HG02678 (cell line): ENCODE measurements around the gene NR4A3.

Experiments used
- ATAC-seq: cut with Tn5 transposase; IDR thresholded peaks from one replicate; pipeline ENCODE4 v1.9.1; 2021; ENCODE audit warnings: mild to moderate bottlenecking, moderate library complexity; ENCODE audit not compliant: unreplicated experiment

NR4A3 gene

GRCh38 chr9:99813739-99814138, 7.9 kb upstream of the NR4A3 start:
- ATAC-seq, result no peak

DNA sequence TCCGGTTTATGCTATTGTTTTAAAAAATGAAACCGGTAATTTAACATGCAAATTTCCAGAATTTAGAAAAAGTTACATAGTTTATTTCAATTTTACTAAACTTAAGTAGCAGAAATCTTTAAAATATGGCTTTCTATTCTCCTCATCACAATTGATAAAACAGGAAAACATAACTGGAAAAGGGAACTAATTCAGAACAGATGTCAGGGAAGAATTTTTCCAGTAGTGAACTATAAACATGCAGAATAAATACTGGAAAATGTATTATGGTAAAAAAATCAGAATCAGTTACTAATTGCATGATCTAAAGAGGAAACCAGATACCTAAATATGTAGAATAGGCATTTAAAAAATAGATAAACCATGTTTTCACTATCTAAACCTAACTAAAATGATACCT, 7.3 kb upstream of the NR4A3 start:
- ATAC-seq, result no peak

- ATAC-seq, result no peak
These were observed 5.3 kb upstream of the NR4A3 start for GRCh38 chr9:99816392-99816791.

GRCh38 chr9:99818500-99818899, 3.2 kb upstream of the NR4A3 start:
- no peak for ATAC-seq

DNA sequence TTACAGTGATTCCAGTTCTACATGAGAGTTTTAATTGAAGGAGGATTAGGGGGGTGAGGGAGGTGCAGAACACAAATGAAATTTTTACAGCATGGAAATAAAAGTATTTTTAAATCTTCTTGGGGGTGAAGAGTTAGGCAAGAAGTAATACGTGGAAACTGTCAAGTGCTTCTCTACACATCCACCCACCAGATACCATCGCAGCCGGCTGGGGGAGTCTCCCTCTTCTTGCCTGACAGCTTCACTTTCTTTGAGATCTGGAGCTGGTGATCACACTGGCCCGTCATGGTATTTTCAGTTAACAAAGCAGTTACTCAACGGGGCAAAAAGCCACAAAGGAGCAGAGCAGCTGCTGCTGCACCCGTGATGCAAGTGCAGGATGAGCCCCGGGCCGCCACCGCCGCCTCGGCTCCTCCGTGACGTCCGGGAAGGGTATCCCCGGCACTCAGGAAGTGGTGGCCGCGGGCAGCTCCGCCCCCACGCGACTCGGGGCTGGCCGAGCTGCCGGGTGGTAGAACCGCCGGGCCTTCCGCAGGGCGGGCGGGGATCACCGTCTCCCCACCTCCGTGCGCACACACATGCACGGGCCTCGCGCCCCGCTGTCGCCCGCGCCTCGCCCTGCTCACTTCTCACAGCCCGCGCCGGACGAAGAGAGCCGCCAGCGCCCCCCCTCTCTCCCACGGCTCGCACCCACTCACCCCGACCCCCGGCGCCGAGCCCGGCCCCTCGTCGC, 2.4 kb upstream of the NR4A3 start:
- peak; percentile 60 for ATAC-seq

DNA sequence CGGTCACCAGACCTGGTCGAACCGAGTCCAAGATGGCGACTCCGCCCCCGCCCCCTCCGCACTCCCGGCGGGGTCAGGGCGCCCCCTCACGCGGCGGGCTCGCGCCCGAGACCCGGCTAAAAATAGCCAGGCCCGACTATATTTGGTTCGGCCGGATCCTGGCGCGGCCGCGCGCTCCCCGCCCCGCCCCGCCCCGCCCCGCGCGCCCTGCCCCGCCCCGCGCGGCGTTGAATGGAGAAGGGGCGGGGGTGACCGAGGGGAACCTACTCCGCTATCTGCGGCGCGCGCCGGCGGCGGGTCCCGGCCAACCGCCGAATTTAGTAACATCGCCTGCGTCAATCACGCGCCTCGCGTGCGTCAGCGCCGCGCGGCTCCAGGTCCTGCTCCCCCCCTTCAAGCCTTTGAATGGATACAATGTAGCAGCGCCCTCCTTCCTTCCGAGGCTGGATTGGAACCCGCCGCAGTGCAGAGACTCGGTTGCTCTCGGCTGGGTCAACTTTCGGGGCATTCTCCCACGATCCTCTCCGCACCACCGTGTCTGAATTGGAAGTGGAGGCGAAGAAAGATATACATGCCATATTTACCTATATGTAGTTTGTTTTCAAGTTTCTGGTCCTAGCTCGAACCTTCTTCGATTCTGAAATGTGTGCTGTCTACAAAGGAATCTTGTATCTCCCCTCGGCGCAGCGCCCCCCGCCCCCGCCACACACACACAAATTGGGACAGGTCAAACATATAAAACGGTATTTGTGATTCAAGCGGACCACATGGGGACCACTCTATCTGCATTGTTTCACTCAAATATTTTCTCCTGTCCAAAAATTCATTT, 1.6 kb upstream of the NR4A3 start:
- ATAC-seq, result peak; percentile 48

- ATAC-seq, result no peak
These were observed 845 bp upstream of the NR4A3 start for GRCh38 chr9:99820685-99821395.

DNA sequence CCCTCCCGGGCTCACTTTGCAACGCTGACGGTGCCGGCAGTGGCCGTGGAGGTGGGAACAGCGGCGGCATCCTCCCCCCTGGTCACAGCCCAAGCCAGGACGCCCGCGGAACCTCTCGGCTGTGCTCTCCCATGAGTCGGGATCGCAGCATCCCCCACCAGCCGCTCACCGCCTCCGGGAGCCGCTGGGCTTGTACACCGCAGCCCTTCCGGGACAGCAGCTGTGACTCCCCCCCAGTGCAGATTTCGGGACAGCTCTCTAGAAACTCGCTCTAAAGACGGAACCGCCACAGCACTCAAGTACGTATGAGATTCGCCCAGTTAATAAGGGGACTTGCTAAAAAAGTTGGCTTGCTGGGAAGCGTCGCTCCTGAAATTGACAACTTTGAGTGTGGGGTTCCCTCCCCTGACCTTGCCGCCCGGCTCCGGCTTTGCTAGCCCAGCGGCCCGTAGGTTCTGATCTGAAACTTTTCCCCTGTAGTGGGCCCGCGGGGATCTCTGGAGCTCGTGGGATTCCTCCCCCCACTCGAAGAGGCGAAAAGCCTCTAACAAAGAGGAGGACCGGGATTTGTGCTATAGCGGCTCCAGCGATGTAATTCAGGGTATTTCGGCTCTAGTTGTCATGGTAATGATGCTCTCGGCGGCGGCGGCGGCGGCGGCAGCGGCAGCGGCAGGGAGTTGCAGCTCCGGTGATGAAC, 572 bp downstream of the NR4A3 start:
- ATAC-seq, result no peak

DNA sequence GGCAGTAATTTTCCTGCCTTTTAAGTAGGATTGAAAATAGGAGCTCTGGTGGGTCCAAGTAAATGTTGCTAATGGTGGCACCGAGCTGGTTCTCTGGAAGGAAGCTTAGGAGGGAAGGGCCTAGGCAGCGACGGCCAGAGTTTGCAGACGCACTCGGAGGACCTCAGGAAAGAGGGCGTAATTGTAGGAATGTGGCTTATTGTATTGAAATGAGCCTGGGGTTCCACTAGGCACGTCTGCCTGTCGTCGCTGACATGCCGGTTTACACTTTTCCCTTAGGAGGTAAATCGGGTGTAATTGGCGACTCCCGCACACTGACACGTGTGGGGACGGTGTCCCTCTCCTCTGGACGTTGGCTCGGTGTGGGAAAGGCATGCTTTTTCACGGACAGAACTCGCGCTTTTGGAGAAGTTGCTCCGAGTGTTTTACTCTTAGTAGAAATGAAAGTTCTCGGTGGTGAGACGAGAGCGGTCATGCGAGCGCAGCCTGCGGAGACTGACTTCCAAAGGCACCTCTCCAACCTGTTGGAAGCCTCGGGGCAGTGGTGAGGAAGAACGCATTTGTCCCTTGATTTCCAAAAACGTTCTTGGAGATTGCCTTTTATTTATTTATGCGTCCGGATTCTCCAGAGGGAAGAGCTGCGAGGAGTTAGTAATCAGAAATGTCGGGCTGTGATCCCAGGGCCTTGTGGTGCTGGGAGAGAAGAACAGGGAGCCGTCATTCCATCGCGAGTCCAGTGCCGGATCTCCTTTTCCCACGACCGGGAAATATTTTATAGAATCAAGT, 1.3 kb downstream of the NR4A3 start:
- ATAC-seq, result no peak

- no peak for ATAC-seq
These were observed 2.1 kb downstream of the NR4A3 start for GRCh38 chr9:99823681-99824377.

DNA sequence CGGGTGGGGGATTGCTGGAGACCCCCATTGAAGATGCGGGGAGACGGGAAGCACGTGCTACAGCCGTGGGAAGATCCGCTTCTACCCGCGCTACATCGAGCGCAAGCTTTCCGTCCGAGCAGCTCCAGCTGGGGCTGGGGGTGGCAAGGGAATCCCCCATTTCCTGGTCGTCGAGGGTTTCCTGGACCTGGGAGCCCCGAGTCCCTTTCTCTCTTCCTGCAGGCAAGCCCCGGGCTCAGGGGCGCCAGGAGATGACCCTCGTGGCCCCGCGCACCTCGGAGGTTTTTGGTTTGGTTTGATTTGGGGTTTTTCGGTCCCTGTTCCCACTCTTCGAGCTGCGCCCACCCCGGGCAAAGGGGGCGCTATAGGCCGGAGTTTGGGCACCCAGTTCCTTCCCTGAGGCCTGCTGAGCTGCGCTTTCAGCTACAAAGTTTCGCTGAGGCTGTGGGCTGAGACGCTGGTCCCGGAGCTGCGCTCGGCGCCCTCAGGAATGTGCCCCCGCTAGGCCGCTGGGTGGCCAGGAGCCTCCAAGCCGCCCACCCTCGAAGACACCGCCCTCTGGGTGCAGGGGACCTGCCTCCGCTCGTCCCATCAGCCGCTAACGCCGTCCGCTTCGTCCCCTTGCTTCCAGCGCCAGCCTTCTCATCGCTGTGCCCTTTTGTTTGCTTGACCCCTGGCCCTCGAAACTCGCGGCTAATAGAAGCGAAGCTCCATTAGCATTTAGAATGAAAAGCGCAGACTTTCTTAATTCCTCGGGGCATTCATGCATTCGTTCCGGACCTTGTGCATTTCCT, 2.9 kb downstream of the NR4A3 start:
- ATAC-seq, result no peak

DNA sequence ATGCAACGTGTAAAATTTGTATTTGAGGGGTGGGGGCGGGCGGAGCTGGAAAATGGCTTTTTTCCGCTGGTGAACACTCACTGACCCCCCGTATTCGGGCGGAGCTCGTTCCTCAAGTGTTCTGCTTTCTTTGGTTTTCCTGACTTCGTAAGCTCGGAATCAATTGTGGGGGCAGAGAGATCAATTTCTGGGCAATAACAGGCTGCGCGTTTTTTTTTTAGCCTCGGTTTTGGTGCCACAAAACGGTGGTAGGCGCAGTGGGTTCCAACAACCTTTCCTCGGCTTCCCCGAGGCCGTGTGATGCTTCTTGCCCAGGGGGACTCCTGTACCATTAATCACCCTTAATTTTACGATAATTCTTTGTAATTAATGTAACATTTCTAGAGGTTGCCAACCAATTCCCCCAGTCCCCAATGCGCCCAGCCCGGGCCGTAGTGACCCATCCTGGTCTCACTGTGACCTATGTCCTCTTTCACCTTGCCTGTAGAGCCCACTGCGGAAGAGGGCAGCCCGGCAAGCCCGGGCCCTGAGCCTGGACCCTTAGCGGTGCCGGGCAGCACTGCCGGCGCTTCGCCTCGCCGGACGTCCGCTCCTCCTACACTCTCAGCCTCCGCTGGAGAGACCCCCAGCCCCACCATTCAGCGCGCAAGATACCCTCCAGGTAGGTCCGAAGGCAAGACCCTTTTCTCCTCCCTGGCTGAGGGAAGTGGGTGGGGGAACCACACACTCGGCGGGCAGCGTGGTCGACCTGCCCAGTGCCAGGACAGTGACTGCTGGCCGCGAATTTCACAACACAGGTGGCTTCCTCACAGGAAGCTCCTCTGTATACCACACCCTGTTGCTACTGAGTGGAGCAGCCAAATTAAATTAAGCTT, 3.7 kb downstream of the NR4A3 start:
- no peak for ATAC-seq

GRCh38 chr9:99826579-99826978, 4.9 kb downstream of the NR4A3 start:
- no peak for ATAC-seq

- ATAC-seq, result no peak
These were observed 5.6 kb downstream of the NR4A3 start for GRCh38 chr9:99827244-99827643.

DNA sequence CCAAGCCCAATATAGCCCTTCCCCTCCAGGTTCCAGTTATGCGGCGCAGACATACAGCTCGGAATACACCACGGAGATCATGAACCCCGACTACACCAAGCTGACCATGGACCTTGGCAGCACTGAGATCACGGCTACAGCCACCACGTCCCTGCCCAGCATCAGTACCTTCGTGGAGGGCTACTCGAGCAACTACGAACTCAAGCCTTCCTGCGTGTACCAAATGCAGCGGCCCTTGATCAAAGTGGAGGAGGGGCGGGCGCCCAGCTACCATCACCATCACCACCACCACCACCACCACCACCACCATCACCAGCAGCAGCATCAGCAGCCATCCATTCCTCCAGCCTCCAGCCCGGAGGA, 6.3 kb downstream of the NR4A3 start:
- ATAC-seq, result no peak

GRCh38 chr9:99828417-99829176, 6.9 kb downstream of the NR4A3 start:
- ATAC-seq, result no peak

DNA sequence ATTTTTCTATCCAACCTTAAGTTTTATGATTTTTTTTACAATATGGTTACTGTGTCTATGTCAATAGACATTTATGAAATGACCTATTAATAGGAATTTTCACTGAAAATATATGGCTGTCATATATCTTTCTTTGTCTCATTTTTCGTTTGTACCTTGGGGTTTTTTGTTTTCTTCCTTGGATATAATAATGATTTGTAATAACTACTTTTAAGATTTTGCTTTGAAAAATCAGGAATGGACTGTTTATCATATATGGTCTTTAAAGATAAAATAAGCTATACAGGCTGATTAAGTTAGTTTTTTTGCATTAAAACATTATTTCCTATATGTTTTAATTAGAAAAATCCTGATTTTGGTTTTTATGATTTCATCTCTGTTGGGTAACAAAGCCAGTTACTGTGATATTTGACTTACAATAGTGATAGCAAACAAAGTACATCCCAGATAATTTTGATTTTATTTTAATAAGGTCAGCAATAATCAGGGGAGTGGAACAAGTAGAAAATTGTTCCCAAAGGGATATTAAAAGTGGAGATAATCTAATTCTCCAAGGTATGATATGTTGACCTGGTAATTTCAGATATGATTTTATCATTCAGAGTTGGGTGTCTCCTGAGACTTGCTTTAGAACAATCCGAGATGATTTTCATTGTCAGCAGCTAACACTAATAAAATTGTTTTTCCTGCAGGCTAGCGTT, 10.3 kb downstream of the NR4A3 start:
- ATAC-seq, result no peak
